NCI-H226 (cell line): ENCODE measurements around the gene MYG1.

Experiments
- DNase-seq: peaks from one replicate; pipeline ENCODE4 v3.0.0-alpha.2; 2015

The MYG1 gene, protein sequence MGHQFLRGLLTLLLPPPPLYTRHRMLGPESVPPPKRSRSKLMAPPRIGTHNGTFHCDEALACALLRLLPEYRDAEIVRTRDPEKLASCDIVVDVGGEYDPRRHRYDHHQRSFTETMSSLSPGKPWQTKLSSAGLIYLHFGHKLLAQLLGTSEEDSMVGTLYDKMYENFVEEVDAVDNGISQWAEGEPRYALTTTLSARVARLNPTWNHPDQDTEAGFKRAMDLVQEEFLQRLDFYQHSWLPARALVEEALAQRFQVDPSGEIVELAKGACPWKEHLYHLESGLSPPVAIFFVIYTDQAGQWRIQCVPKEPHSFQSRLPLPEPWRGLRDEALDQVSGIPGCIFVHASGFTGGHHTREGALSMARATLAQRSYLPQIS

DNA sequence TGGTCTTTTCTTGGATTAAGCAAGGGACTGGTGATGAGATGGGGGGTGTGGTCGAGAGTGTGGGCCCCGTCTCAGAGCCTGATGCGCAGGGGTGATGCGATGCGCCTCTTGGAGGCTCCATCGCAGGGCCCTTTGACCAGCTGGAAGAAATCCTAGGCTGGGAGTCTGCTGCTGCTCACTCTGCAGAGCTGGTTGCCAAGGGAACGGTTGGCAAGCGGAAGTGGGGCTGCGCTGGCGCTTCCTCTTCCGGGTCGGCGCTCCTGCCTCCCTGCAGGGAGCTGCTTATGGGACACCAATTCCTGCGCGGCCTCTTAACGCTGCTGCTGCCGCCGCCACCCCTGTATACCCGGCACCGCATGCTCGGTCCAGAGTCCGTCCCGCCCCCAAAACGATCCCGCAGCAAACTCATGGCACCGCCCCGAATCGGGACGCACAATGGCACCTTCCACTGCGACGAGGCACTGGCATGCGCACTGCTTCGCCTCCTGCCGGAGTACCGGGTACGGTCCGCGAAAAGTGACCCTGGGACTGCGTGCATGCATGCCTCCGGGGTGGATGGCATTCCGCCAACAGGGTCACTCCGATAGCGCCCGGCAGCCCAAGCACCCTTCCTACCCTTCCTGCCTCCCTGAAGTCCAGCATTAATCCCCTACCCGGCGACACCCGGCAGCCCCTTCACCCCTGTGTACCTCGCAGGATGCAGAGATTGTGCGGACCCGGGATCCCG is at the start of gene MYG1:
Gene MYG1, plus strand, starts transcription at position 242 of the 727 bp plus-strand sequence. Its CDS starts 43 bp downstream, at position 285.
- DNase-seq: peak; percentile 94

DNA sequence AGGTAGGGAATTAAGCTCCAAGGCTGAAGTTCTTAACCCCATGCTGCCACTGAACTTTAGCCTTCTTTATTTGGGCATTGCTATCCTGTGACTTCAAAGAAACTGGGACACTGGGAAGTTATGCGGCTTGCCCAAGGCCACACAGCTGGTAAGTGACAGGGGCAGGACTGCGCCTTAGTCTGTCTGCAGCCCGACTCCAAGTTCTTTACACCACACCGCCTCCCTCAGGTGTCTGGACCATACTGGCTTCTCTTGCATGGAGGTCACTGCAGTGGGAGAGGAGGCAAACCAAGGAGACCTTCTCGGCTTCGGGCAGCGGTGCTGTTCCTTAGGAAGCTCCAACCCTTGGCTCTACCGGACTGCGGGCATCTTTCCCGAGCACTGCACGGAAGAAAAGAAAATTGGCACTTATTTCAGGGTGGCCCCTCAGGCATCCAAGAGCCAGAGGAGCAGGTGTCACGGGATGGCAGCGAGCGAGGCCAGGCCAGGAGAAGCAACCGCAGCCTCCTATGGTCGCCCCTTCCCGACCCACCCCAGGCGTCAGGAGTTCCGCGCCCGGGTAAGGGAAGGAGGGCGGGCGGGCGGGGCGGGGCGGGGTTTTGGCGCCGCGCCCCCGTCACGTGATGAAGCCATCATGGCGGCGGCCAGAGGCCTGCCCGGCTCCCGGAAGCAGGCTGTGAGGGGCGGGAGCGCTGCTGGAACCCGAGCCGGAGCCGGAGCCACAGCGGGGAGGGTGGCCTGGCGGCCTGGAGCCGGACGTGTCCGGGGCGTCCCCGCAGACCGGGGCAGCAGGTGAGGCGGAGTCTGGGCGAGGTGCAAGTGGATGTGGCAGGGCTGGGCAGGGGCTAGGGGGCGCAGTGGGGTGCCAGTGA is 47.8 kb upstream of the MYG1 start:
- DNase-seq: peak; percentile 79

DNA sequence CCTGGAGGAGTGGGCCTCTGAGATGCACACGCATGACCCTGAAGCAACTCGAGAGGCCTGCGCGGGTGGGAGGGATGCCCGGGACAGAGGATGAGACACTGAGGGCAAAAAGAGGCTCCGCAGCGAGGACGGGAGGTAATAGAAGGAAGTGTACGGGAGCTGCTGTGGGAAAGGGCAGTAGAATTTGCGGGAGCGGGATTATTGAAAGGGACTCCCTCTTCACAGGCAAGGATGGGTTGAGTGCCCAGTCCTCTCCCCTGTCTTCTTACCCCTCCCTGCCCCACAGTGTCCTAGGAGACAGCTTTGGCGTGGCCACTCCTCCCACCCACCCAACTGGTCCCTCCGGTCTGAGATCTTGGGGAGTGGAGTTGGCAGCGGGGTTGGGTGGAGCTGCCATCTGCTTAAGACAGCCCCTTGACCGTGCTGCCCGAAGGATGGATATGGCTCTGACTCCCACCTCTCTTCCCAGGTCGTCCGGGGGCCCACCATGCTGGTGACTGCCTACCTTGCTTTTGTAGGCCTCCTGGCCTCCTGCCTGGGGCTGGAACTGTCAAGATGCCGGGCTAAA is 47.1 kb upstream of the MYG1 start:
- no peak for DNase-seq

DNA sequence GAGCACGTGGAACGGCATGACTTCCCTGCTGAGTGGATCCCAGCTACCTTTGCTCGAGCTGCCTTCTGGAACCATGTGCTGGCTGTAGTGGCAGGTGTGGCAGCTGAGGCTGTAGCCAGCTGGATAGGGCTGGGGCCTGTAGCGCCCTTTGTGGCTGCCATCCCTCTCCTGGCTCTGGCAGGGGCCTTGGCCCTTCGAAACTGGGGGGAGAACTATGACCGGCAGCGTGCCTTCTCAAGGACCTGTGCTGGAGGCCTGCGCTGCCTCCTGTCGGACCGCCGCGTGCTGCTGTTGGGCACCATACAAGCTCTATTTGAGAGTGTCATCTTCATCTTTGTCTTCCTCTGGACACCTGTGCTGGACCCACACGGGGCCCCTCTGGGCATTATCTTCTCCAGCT is 46.2 kb upstream of the MYG1 start:
- DNase-seq: no peak

DNA sequence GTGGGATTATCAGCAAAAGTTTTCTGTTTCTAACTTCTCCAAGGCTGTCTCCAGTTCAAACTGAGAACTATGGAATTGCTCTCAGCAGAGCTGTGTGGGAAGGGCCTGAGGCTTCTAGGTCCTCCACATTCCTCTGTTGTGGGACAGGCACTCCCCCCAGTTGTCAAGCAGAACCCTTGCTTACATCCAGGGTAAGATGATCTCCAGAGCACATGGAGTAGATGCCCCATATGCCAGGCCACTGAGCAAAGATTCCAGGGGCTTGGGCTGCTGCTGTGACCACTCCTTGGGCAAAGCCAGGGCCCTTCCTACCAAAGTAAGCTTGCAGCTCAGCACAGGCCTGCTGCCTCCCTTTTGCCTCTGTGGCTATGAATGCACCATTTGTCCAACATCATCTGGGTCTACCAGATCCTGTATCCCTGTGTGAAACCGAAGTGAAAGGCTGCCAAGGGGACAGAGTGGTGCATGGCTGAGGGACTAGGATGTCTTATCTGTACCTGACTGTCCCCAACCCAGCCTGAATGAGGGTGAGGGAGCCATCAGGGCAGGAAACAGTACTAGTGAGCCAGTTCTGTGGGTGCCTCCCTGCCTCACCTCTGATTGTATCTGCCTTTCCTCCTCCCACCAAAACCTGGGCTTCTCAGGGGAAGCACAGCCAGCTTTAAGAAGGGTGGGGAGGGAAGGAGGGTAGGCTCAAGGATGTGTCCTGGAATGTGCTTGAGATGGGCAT is 44.5 kb upstream of the MYG1 start:
- DNase-seq: no peak

DNA sequence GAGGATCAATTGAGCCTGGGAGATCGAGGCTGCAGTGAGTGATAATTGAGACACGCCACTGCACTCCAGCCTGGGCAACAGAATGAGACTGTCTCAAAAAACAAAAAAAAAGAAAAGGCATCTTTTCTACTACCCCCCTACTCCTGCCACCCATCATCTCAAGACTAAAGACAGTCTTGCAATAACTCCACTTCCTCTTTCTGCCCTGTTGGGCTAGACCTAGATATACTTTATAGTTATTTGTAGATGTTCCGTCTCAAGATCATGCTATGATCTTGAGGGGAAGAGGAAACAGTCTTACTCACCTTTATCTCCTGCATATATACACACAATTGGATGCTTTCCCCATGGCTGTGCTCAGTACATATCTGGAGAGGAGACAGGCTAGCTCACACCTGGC is 43.5 kb upstream of the MYG1 start:
- no peak for DNase-seq

DNA sequence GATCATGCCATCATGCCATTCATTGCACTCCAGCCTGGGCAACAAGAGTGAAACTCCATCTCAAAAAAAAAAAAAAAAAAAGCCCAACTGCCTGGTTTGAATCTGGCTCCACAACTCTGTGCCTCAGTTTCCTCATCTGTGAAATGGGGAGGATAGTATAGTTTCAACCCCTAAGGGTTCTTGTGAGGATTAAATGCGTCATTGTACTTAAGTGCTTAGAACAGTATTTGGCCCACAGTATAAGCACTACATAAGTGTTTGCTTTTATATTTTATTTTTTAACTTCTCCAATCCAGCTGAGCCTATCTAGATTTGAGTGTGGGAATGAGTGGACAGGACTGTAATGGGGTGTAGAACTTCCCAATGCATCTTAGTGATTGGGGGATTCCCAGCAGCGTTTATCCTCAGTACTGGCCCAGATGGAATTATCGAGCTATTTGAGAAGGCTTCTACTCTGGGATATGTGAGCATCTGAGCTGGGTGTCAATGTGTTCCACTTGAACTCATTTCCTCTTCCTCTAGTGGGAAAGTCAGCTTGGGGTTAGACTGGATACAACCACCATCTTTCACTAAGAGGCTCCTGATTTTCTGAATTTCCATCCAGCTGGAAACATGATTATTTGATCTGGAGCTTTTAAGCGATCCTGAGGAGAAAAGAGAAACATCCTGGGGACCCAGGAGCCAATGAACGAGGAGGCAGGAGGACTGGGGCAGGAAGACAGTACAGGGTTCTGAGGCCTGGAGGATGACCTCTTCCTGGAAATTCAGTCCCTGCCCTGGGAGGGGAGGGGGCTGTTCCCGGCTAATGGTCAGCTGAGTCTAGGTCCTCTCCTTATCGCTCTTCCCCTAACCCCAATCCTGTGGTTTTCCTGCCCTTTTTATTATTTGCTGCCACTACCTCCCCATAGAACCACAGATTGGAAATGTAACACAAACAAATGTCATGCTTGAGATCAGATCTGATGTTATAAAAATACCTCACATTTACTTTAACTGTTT is 40.7 kb upstream of the MYG1 start:
- no peak for DNase-seq

DNA sequence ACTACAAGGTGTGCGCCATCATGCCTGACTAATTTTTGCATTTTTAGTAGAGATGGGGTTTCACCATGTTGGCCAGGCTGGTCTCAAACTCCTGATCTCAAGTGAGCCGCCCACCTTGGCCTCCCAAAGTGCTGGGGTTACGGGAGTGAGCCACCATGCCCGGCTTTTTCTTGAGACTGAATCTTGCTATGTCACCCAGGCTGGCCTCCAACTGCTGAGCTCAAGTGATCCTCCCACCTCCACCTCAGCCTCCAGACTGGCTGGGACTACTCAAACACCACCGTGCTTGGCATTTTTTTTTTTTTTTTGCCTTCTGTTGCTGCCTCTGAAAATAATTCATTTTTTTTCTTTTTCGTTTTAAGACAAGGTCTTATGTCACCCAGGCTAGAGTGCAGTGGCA is 39.6 kb upstream of the MYG1 start:
- no peak for DNase-seq

DNA sequence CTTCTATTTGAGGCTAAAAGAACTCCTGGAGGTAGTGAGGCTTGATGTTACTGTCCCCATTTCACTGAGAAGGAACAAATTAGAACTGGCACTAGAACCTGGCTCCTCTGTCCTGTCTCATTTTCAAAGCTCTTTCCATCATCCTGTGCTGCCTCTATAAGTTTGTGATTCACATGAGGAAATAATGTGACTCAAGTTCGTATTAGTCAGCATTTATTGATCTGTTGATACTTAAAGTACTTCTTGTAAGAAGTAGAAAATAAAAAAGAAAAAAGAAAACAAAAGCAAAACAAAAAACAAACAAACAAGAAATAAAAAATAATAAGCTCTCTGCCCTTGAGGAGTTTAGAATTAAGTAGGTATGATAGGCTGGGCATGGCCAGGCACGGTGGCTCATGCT is 33.7 kb upstream of the MYG1 start:
- no peak for DNase-seq

DNA sequence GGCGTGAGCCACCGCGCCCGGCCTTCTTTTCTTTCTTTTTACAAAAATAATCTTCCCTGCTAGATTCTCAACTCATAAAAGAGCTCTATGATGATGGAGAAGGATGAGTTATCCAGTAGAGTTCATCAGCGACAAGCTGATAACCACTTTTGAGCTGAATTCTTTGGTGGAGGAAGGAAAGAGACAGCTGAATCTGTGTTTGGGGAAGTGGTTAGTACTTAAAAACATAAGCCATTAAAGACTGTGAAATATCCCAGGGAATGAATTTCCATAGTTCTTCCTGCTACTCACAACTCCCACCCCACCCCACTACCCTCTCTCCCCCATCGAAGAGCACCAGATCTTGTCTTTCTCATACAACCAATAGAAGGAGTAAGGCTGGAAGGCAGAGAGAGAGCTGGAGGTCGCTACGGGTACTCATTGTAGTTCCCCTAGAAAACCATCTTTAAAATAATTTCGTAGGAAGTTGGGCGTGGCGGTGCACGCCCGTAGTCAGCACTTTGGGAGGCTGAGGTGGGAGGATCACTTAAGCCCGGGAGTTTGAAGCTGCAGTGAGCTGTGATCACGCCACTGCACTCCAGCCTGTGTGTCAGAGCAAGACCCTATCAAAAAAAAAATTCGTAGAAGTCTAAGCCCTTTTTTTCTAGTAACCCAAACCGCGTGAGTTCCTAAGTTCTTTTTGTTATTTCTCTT is 32.0 kb upstream of the MYG1 start:
- no peak for DNase-seq

DNA sequence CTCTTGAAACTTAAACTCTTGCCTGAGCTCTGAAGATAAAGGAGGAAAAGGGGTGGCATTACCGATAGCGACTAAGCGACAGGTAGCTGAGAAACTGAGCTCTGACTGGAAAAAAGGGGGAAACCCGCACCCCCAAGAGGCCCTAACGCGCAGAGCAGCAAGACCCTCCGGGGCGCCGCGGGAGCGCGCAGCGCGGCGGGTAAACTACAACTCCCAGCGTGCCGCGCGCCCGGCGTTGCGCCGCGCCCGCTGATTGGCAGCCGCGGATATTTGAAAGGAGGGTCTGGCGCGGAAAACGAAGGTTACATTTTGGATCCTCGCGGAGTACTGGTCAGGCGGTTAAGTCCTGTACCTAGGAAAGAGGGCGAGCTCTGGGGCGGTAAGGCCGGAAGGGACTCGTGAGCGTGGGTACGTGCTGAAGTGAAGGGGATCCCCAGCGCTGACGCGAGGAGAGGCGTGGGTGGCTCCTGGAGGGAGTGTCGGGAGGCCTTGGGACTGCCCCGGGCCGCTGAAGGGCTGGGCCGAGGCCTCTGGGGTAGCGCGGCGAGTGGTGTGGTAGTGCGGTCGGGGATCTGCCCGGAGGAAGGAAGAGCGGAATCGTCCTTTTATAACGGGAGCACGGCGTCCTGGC is 31.4 kb upstream of the MYG1 start, which contains the start of gene ESPL1:
Gene ESPL1, plus strand, starts transcription at position 301 of the 631 bp plus-strand sequence. CDS start 468 bp downstream, outside the sequence.
- peak; percentile 83 for DNase-seq

DNA sequence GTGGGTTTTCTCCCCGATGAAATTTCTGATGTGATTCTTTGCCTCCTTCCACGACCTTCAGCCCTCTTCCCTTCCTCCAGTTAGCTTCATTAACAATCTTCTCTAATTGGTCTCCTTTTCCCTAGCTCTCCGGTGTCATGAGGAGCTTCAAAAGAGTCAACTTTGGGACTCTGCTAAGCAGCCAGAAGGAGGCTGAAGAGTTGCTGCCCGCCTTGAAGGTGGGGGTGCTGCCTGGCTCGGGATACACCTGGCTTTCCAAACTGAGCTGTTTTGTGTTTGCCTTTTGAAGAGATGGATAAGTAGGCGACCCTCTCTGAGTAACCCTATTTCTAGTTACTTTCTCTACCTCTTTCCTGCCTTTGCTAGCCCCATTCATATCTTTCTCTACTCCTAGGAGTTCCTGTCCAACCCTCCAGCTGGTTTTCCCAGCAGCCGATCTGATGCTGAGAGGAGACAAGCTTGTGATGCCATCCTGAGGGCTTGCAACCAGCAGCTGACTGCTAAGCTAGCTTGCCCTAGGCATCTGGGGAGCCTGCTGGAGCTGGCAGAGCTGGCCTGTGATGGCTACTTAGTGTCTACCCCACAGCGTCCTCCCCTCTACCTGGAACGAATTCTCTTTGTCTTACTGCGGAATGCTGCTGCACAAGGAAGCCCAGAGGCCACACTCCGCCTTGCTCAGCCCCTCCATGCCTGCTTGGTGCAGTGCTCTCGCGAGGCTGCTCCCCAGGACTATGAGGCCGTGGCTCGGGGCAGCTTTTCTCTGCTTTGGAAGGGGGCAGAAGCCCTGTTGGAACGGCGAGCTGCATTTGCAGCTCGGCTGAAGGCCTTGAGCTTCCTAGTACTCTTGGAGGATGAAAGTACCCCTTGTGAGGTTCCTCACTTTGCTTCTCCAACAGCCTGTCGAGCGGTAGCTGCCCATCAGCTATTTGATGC is 30.6 kb upstream of the MYG1 start:
- DNase-seq: no peak

DNA sequence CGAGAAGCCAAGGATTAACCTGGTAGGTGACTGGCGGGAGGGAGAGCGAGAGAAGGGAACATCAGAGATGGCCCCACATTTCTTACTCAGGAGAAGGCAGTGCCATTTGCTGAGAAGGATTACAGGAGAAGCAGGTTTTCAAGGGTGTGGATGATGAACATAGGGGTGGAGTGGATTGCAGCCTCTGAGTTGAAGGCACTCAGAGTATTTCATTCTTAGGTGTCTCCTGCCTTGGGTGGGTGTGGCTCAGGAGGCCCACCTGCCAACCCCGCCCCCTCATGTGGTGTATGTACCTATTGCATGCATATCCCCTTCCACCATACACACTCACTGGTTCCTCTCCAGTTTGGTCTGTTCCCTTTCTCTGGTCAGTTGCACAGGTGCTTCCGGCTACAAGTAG is 25.1 kb upstream of the MYG1 start:
- no peak for DNase-seq

DNA sequence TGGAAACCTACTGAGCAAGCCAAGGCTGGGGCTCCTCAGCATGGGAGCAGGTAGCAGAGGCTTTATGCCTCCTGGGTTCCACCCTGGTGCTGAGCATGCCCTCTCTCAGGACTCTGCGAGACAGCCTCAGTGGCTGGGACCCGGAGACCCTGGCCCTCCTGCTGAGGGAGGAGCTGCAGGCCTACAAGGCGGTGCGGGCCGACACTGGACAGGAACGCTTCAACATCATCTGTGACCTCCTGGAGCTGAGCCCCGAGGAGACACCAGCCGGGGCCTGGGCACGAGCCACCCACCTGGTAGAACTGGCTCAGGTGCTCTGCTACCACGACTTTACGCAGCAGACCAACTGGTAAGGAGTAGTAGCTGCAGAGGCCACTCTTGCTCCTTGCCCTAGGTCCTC is 23.0 kb upstream of the MYG1 start:
- DNase-seq: no peak

DNA sequence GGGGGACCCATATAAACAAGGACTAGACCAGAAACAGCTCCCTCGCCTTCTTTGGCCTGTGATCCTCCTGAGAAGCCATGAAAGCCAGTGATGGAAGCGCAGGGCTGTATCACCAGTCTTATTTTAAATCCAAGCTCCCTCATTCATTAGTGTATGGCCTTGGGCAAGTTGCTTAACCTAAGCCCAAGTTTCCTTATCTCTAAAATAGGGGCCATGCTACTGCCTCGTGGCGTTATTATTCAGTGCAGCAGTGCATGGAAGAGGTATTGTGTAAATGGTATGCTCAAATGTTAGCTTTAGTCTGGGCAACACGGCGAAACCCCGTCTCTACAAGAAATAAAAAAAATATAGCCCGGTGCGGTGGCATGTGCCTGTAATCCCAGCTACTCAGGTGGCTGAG is 21.5 kb upstream of the MYG1 start:
- no peak for DNase-seq

DNA sequence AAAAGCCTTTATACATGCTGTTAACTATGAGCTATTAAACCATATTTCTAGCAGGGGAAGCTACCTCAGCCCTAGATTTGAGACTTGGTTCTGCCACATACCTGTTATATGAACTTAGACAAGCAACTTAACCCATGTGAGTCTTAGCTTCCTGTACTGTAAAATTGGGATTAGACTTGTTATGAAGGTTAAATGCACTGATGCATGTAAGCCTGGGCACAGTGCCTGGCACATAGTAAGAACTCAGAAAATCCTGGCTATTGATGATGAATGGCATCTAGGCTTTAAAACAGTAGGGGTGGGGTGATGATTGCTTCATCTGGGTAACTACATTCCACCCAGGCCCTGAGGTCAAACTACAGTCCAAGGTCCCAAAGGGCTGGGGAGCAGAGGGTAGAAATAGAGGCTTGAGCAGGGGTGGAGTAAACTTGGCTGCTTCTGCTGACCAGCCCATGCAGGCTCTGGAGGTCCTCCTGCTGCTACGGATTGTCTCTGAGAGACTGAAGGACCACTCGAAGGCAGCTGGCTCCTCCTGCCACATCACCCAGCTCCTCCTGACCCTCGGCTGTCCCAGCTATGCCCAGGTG is 20.1 kb upstream of the MYG1 start:
- no peak for DNase-seq

DNA sequence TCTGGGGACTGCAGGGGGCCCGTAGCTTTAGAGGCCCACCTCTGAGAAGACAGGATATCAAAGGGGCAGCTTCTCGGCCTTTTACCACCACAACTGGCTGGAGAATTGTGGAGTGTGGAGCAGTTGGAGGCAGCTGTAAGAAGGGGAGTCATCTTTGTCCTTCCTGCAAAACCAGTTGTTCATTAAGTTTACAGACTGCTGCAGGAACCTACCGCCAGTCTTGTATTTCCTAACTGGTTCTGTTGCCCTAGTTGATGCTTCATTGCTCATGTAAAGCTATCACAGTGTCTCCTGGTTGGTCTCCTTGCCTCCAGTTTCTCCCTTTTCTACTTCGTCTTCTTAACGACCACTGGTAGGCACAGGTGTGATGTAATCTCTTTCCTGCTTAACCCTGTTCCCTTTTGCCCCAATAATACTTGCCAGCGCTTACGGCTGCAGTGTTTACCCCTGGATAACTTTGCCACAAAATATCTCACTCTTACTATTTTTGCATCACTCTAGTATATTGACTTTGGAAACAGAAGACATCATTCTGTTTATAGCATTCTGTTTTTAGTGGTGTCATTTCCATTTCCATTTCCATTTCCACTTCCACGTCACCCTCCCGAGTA is 19.5 kb upstream of the MYG1 start:
- DNase-seq: no peak

DNA sequence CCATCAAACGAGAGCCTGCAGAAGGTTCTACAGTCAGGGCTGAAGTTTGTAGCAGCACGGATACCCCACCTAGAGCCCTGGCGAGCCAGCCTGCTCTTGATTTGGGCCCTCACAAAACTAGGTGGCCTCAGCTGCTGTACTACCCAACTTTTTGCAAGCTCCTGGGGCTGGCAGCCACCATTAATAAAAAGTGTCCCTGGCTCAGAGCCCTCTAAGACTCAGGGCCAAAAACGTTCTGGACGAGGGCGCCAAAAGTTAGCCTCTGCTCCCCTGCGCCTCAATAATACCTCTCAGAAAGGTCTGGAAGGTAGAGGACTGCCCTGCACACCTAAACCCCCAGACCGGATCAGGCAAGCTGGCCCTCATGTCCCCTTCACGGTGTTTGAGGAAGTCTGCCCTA is 13.0 kb upstream of the MYG1 start:
- DNase-seq: no peak
